DMS53 treated with DMSO at 0.1 percent for 48 hours (cell line): ENCODE results near the gene YDJC.
"Not testable (repeated sequence)": the region's sequence is repeated elsewhere in the genome, so short reads cannot be mapped to it uniquely, and the experiment has no call there.

Experiments used
- DNase-seq: peaks from one replicate; lab custom pipeline; 2025; ENCODE audit not compliant: unreplicated experiment; lab: John Stamatoyannopoulos, UW

The YDJC gene

GRCh38 chr22:21632931-21633330 is 3.1 kb upstream of the YDJC start:
- DNase-seq, result no peak

GRCh38 chr22:21632237-21632895 is 2.5 kb upstream of the YDJC start, which contains the start of gene CCDC116:
CCDC116 (plus strand) TSS chr22:21632760; CDS start chr22:21633182, 422 bp downstream.
- DNase-seq, result no peak

- no peak for DNase-seq
Measured at GRCh38 chr22:21631025-21631424, 1.2 kb upstream of the YDJC start.

GRCh38 chr22:21628386-21629254 is 1.2 kb downstream of the YDJC start:
- no peak for DNase-seq

- no peak for DNase-seq
Measured at GRCh38 chr22:21626735-21627469, 2.9 kb downstream of the YDJC start.

GRCh38 chr22:21626073-21626734 is 3.6 kb downstream of the YDJC start:
- no peak for DNase-seq

GRCh38 chr22:21624880-21625791 is 4.7 kb downstream of the YDJC start:
- no peak for DNase-seq

- no peak for DNase-seq
Measured at GRCh38 chr22:21624120-21624879, 5.5 kb downstream of the YDJC start.

GRCh38 chr22:21623648-21623970 is 6.2 kb downstream of the YDJC start:
- DNase-seq, result no peak

- no peak for DNase-seq
Measured at GRCh38 chr22:21622919-21623647, 6.7 kb downstream of the YDJC start.

- DNase-seq, result no peak
Measured at GRCh38 chr22:21622011-21622918, 7.6 kb downstream of the YDJC start.

GRCh38 chr22:21621025-21621424 is 8.8 kb downstream of the YDJC start:
- no peak for DNase-seq

GRCh38 chr22:21617337-21617736 is 12.5 kb downstream of the YDJC start:
- not testable (repeated sequence) for DNase-seq

- no peak for DNase-seq
Measured at GRCh38 chr22:21615731-21616130, 14.1 kb downstream of the YDJC start.

- DNase-seq, result no peak
Measured at GRCh38 chr22:21613553-21614233, 16.1 kb downstream of the YDJC start.

- no peak for DNase-seq
Measured at GRCh38 chr22:21612858-21613257, 17.0 kb downstream of the YDJC start.
